Liver (tissue), 9 donors: Measurements from ENCODE around the gene IQSEC3. TPM values are rescaled to one million over a fixed set of nuclear protein-coding genes. Genes with fewer than 3 reads are reported as not detected.
A peak's percentile ranks its signal among the peaks of the same experiment; 100 is the strongest.

ENCODE experiments used
- DNase-seq: peaks from one replicate; pipeline ENCODE4 v3.0.0-alpha.2; 2017; ENCODE audit warnings: low spot score
- H3K27ac ChIP-seq, 2 donors: one replicate each; pipeline ENCODE4 v1.7.0; 2013; ENCODE audit warnings: inconsistent platforms in 2 of 2, low read length in 2 of 2, control low read depth in 1 of 2, low read depth in 1 of 2, mild to moderate bottlenecking in 1 of 2
- H3K27me3 ChIP-seq, 4 donors: one replicate each; pipeline versions ENCODE4 v1.6.1 to v1.7.0; 2013; ENCODE audit warnings: low read length in 3 of 4, inconsistent platforms in 1 of 4, mild to moderate bottlenecking in 1 of 4, moderate library complexity in 1 of 4; ENCODE audit not compliant: control insufficient read depth in 4 of 4, insufficient read depth in 4 of 4
- H3K36me3 ChIP-seq, 4 donors: one replicate each; pipeline versions ENCODE4 v1.6.1 to v1.7.0; 2013; ENCODE audit warnings: low read length in 3 of 4, mild to moderate bottlenecking in 3 of 4, low read depth in 1 of 4, moderate library complexity in 1 of 4; ENCODE audit not compliant: control insufficient read depth in 4 of 4, insufficient read depth in 3 of 4
- H3K4me1 ChIP-seq, 4 donors: one replicate each; pipeline versions ENCODE4 v1.6.1 to v1.7.0; 2013; ENCODE audit warnings: low read length in 3 of 4, mild to moderate bottlenecking in 3 of 4, moderate library complexity in 1 of 4; ENCODE audit not compliant: control insufficient read depth in 4 of 4, insufficient read depth in 4 of 4
- H3K4me3 ChIP-seq, 3 donors: one replicate each; pipeline versions ENCODE4 v1.6.1 to v1.7.0; 2013; ENCODE audit warnings: low read length in 3 of 3, control low read depth in 1 of 3, low read depth in 1 of 3, mild to moderate bottlenecking in 1 of 3
- H3K9ac ChIP-seq, 2 donors: one replicate each; pipeline ENCODE4 v1.7.0; 2013; ENCODE audit warnings: low read length in 2 of 2, mild to moderate bottlenecking in 2 of 2, moderate library complexity in 2 of 2, control low read depth in 1 of 2, low read depth in 1 of 2
- H3K9me3 ChIP-seq, 4 donors: one replicate each; pipeline versions ENCODE4 v1.6.1 to v1.7.0; 2013; ENCODE audit warnings: low read length in 3 of 4; ENCODE audit not compliant: control insufficient read depth in 4 of 4
- EGR1 ChIP-seq, 2 donors: IDR thresholded peaks; 2 replicates each; pipeline ENCODE4 v1.6.1; 2016 to 2018; ENCODE audit warnings: antibody characterized with exemption in 2 of 2, low read depth in 2 of 2
- FOXA1 ChIP-seq: IDR thresholded peaks from 2 replicates; pipeline ENCODE4 v1.6.1; 2016; ENCODE audit warnings: antibody characterized with exemption
- FOXA2 ChIP-seq: IDR thresholded peaks from 2 replicates; pipeline ENCODE4 v1.6.1; 2016; ENCODE audit warnings: antibody characterized with exemption
- GABPA ChIP-seq, 2 donors: IDR thresholded peaks in 1 of 2; conservative IDR thresholded peaks in 1 of 2; 2 replicates each; pipeline ENCODE4 v1.6.1; 2016; ENCODE audit warnings: antibody characterized with exemption in 2 of 2, mild to moderate bottlenecking in 1 of 2, moderate library complexity in 1 of 2
- HNF4A ChIP-seq, 2 donors: conservative IDR thresholded peaks; 2 replicates each; pipeline ENCODE4 v1.6.1; 2016; ENCODE audit warnings: antibody characterized with exemption in 2 of 2, mild to moderate bottlenecking in 2 of 2
- HNF4G ChIP-seq: IDR thresholded peaks from 2 replicates; pipeline ENCODE4 v1.6.1; 2016; ENCODE audit warnings: antibody characterized with exemption
- JUND ChIP-seq, 2 donors: IDR thresholded peaks; 2 replicates each; pipeline ENCODE4 v1.6.1; 2016; ENCODE audit warnings: antibody characterized with exemption in 2 of 2
- NR2F2 ChIP-seq: IDR thresholded peaks from 2 replicates; pipeline ENCODE4 v1.6.1; 2016; ENCODE audit warnings: antibody characterized with exemption
- RAD21 ChIP-seq, 2 donors: IDR thresholded peaks; 2 replicates each; pipeline ENCODE4 v1.6.1; 2016; ENCODE audit warnings: antibody characterized with exemption in 2 of 2, mild to moderate bottlenecking in 2 of 2
- RXRA ChIP-seq, 2 donors: IDR thresholded peaks; 2 replicates each; pipeline ENCODE4 v1.6.1; 2017 to 2018; ENCODE audit warnings: antibody characterized with exemption in 2 of 2, mild to moderate bottlenecking in 1 of 2
- SP1 ChIP-seq: IDR thresholded peaks from 2 replicates; pipeline ENCODE4 v1.6.1; 2018; ENCODE audit warnings: antibody characterized with exemption, mild to moderate bottlenecking
- TAF1 ChIP-seq: conservative IDR thresholded peaks from 2 replicates; pipeline ENCODE4 v1.6.1; 2016; ENCODE audit warnings: antibody characterized with exemption, mild to moderate bottlenecking
- YY1 ChIP-seq: IDR thresholded peaks from 2 replicates; pipeline ENCODE4 v1.6.1; 2016; ENCODE audit warnings: antibody characterized with exemption, mild to moderate bottlenecking
- WGBS: extraction: QIAGEN DNeasy Blood & Tissue Kit; methylation state at CpG from one replicate; pipeline ENCODE4 v1.1.7; 2013; 5-methylcytosine and 5-hydroxymethylcytosine counted together
- polyA plus RNA-seq, 2 donors: library from polyadenylated mRNA; stranded (reverse) in 1 of 2; unstranded in 1 of 2; fragments of 200-250 nt in 1 of 2; fragments of >200 nt in 1 of 2; fragmentation: Nextera tagmentation in 1 of 2; extraction: Ambion mirVana in 1 of 2; gene quantifications; one replicate each; pipeline versions ENCODE4 v1.2.1 to v1.2.3, GENCODE V29; 2013 to 2015
- total RNA-seq, 2 donors: library from RNA; depleted of rRNA; stranded (reverse); fragments of >200 nt; gene quantifications; one replicate each; pipeline ENCODE4 v1.2.3, GENCODE V29; 2014
- TF ChIP-seq, protein P1 (sequence below): IDR thresholded peaks from 2 replicates; pipeline ENCODE4 v1.6.1; 2016; ENCODE audit warnings: antibody characterized with exemption
- TF ChIP-seq, protein P2 (sequence below): fragments of 150-350 bp; IDR thresholded peaks from 2 replicates; pipeline ENCODE4 v1.5.1; 2017; ENCODE audit warnings: improper control_type of control experiment, low read depth, low read length; ENCODE audit not compliant: missing input control
- TF ChIP-seq, protein P3 (sequence below): IDR thresholded peaks from 2 replicates; pipeline ENCODE4 v1.6.1; 2016; ENCODE audit warnings: antibody characterized with exemption, mild to moderate bottlenecking
- TF ChIP-seq, protein P4 (sequence below): IDR thresholded peaks from 2 replicates; pipeline ENCODE4 v1.6.1; 2016; ENCODE audit warnings: antibody characterized with exemption
- TF ChIP-seq, protein P5 (sequence below): IDR thresholded peaks from 2 replicates; pipeline ENCODE4 v1.6.1; 2016; ENCODE audit warnings: antibody characterized with exemption
- donor health status: healthy.
- donor health status: healthy.
- donor health status: healthy.
- donor health status: healthy.
- donor health status: healthy.

The IQSEC3 gene
- total and polyA plus RNA-seq, 4 donors, result under 0.01 to 0.79 (median 0.48) TPM

DNA sequence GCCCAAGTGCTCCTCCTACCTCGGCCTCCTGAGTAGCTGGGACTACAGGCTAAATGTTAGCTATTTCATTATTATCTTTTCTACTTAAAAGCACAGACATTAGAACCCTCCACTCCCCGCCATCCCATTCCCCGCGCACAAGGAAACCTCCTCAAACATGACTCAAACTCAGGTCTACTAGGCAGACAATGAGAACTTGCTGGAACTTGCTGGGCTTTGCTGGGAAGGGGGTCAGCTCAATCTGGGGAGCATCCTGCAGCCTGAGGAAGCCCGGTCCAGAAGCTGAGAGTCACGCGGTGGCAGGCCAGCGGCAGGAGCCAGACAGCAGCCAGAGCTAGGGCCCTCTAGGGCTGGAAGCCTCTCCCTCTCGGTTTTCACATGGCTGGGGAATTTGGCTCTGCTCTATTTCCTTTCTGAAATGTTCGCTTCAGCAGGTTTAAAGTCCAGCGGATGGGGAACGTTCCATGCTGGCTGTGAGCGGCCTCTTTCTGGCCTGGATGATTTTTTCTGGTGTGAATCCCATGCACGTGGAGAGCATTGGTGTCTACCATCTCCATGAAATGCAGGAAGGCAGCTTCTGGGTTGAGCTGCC, 78.9 kb downstream of the IQSEC3 start:
- H3K27me3 ChIP-seq, result no peaks in the 10 kb centered on the region
- H3K4me1 ChIP-seq, result peaks cover 0 to 28% (median 17%) of the 10 kb centered on the region in 4 donors
- peak overlapping the region in 1 of 2 donors; percentile 45 for H3K27ac ChIP-seq
- H3K9me3 ChIP-seq, result no peaks in the 10 kb centered on the region
- no peak for DNase-seq
- TF ChIP-seq, protein P1, sequence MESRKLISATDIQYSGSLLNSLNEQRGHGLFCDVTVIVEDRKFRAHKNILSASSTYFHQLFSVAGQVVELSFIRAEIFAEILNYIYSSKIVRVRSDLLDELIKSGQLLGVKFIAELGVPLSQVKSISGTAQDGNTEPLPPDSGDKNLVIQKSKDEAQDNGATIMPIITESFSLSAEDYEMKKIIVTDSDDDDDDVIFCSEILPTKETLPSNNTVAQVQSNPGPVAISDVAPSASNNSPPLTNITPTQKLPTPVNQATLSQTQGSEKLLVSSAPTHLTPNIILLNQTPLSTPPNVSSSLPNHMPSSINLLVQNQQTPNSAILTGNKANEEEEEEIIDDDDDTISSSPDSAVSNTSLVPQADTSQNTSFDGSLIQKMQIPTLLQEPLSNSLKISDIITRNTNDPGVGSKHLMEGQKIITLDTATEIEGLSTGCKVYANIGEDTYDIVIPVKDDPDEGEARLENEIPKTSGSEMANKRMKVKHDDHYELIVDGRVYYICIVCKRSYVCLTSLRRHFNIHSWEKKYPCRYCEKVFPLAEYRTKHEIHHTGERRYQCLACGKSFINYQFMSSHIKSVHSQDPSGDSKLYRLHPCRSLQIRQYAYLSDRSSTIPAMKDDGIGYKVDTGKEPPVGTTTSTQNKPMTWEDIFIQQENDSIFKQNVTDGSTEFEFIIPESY, result no peak
- TF ChIP-seq EGR1 (IDR thresholded peaks at IDR 0.05; ENCODE audit: low read depth in 2 of 2) (no peak), RXRA (IDR thresholded peaks at IDR 0.05) (no peak), RAD21 (IDR thresholded peaks at IDR 0.05) (peak; percentile 30 to 38), HNF4A (conservative IDR thresholded peaks at IDR 0.05) (peak; percentile 66 to 84), NR2F2 (peak; percentile 32), GABPA (IDR thresholded peaks at IDR 0.05 in 1 of 2, conservative IDR thresholded peaks at IDR 0.05 in 1 of 2) (no peak), FOXA2 (no peak), JUND (IDR thresholded peaks at IDR 0.05) (no peak), TAF1 (no peak), SP1 (peak; percentile 57), FOXA1 (no peak), YY1 (peak; percentile 55), HNF4G (no peak)
- TF ChIP-seq, protein P2, sequence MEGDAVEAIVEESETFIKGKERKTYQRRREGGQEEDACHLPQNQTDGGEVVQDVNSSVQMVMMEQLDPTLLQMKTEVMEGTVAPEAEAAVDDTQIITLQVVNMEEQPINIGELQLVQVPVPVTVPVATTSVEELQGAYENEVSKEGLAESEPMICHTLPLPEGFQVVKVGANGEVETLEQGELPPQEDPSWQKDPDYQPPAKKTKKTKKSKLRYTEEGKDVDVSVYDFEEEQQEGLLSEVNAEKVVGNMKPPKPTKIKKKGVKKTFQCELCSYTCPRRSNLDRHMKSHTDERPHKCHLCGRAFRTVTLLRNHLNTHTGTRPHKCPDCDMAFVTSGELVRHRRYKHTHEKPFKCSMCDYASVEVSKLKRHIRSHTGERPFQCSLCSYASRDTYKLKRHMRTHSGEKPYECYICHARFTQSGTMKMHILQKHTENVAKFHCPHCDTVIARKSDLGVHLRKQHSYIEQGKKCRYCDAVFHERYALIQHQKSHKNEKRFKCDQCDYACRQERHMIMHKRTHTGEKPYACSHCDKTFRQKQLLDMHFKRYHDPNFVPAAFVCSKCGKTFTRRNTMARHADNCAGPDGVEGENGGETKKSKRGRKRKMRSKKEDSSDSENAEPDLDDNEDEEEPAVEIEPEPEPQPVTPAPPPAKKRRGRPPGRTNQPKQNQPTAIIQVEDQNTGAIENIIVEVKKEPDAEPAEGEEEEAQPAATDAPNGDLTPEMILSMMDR, result no peak
- TF ChIP-seq, protein P3, sequence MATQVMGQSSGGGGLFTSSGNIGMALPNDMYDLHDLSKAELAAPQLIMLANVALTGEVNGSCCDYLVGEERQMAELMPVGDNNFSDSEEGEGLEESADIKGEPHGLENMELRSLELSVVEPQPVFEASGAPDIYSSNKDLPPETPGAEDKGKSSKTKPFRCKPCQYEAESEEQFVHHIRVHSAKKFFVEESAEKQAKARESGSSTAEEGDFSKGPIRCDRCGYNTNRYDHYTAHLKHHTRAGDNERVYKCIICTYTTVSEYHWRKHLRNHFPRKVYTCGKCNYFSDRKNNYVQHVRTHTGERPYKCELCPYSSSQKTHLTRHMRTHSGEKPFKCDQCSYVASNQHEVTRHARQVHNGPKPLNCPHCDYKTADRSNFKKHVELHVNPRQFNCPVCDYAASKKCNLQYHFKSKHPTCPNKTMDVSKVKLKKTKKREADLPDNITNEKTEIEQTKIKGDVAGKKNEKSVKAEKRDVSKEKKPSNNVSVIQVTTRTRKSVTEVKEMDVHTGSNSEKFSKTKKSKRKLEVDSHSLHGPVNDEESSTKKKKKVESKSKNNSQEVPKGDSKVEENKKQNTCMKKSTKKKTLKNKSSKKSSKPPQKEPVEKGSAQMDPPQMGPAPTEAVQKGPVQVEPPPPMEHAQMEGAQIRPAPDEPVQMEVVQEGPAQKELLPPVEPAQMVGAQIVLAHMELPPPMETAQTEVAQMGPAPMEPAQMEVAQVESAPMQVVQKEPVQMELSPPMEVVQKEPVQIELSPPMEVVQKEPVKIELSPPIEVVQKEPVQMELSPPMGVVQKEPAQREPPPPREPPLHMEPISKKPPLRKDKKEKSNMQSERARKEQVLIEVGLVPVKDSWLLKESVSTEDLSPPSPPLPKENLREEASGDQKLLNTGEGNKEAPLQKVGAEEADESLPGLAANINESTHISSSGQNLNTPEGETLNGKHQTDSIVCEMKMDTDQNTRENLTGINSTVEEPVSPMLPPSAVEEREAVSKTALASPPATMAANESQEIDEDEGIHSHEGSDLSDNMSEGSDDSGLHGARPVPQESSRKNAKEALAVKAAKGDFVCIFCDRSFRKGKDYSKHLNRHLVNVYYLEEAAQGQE, result peak; percentile 71
- TF ChIP-seq, protein P4, sequence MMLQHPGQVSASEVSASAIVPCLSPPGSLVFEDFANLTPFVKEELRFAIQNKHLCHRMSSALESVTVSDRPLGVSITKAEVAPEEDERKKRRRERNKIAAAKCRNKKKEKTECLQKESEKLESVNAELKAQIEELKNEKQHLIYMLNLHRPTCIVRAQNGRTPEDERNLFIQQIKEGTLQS, result no peak
- TF ChIP-seq, protein P5, sequence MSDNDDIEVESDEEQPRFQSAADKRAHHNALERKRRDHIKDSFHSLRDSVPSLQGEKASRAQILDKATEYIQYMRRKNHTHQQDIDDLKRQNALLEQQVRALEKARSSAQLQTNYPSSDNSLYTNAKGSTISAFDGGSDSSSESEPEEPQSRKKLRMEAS, result no peak
- H3K4me3 ChIP-seq, result no peak overlapping the region
- H3K36me3 ChIP-seq, result no peaks in the 10 kb centered on the region
- 44% methylated on average over 14 of the region's 14 CpGs for WGBS
- H3K9ac ChIP-seq, result no peak overlapping the region
